ENCODE measurements around the gene ANXA4. TPM values are rescaled to one million over a fixed set of nuclear protein-coding genes. Genes with fewer than 3 reads are reported as not detected.

The ANXA4 gene
- total RNA-seq, 1 experiment from 2014 or later, result 183 TPM

GRCh38 chr2:69785358-69785757 lies 43.4 kb downstream of the ANXA4 start:
- ChIA-PET CTCF (no interaction called here), POLR2A (no interaction called here)
- intact Hi-C loops (cut with micrococcal nuclease; ENCODE audit: unreplicated experiment), result no loop called here
- Histone ChIP-seq H3K4me1 (ENCODE audit: control insufficient read depth, insufficient read depth, low read length) (no peaks in the 10 kb centered on the region; the same call in 1 of the 2 replicates), H3K36me3 (ENCODE audit: control insufficient read depth, insufficient read depth, low read length) (peaks cover 6% of the 10 kb centered on the region), H3K4me3 (ENCODE audit: low read depth in 2 of 2, low read length in 2 of 2) (no peak overlapping the region), H3K27me3 (ENCODE audit: control insufficient read depth, insufficient read depth, low read length) (no peaks in the 10 kb centered on the region), H3K27ac (ENCODE audit: low read length) (no peak overlapping the region), H3K9me3 (ENCODE audit: control insufficient read depth, insufficient read depth, low read depth, low read length) (no peaks in the 10 kb centered on the region)
- DNase-seq (ENCODE audit: low read depth, low spot score) (no peak), ATAC-seq (no peak)
- TF ChIP-seq SIN3A (IDR thresholded peaks at IDR 0.05; ENCODE audit: borderline replicate concordance, insufficient read depth, low read depth, low read length), result no peak
- no peak for TF ChIP-seq TCF7L2 (IDR thresholded peaks at IDR 0.05; ENCODE audit: low read depth, low read length)
- no peak for TF ChIP-seq CTCF (IDR thresholded peaks at IDR 0.05)
- TF ChIP-seq POLR2AphosphoS5 (IDR thresholded peaks at IDR 0.05; ENCODE audit: low read depth, low read length), result no peak
- no peak for TF ChIP-seq REST (IDR thresholded peaks at IDR 0.05; ENCODE audit: insufficient read depth in 1 of 2, low read depth in 2 of 2, low read length in 1 of 2)
- BruUV-seq (replicated peaks), result no TSS peak
- in situ Hi-C loops (cut with HindIII; ENCODE audit: low pct_unique_long_range_greater_than_20kb, low sequenced_read_pairs), result no loop called here

GRCh38 chr2:69786052-69786560 lies 44.2 kb downstream of the ANXA4 start:
- BruUV-seq (replicated peaks), result no TSS peak
- CTCF ChIA-PET, result no interaction called here
- intact Hi-C loops (cut with micrococcal nuclease; ENCODE audit: unreplicated experiment), result no loop called here
- in situ Hi-C loops (cut with HindIII; ENCODE audit: low pct_unique_long_range_greater_than_20kb, low sequenced_read_pairs), result no loop called here
- TF ChIP-seq TCF7L2 (IDR thresholded peaks at IDR 0.05; ENCODE audit: low read depth, low read length) (no peak), SIN3A (IDR thresholded peaks at IDR 0.05; ENCODE audit: borderline replicate concordance, insufficient read depth, low read depth, low read length) (no peak), POLR2AphosphoS5 (IDR thresholded peaks at IDR 0.05; ENCODE audit: low read depth, low read length) (no peak), REST (IDR thresholded peaks at IDR 0.05; ENCODE audit: insufficient read depth in 1 of 2, low read depth in 2 of 2, low read length in 1 of 2) (no peak), CTCF (IDR thresholded peaks at IDR 0.05) (no peak)
- Histone ChIP-seq H3K27me3 (ENCODE audit: control insufficient read depth, insufficient read depth, low read length) (no peaks in the 10 kb centered on the region), H3K27ac (ENCODE audit: low read length) (no peak overlapping the region), H3K9me3 (ENCODE audit: control insufficient read depth, insufficient read depth, low read depth, low read length) (no peaks in the 10 kb centered on the region), H3K4me1 (ENCODE audit: control insufficient read depth, insufficient read depth, low read length) (no peaks in the 10 kb centered on the region; the same call in 1 of the 2 replicates), H3K4me3 (ENCODE audit: low read depth in 2 of 2, low read length in 2 of 2) (no peak overlapping the region), H3K36me3 (ENCODE audit: control insufficient read depth, insufficient read depth, low read length) (peaks cover 9% of the 10 kb centered on the region)
- POLR2A ChIA-PET, result no interaction called here
- no peak for ATAC-seq
- no peak for DNase-seq (ENCODE audit: low read depth, low spot score)

Data from Panc1 (cell line).